ENCODE measurements around the gene IL25.

GRCh38 chr14:23324455-23324846, 48.2 kb upstream of the IL25 start:
- TF ChIP-seq EZH2 (IDR thresholded peaks at IDR 0.05; ENCODE audit: borderline replicate concordance) (no peak), CTCF (IDR thresholded peaks at IDR 0.05; ENCODE audit: poor library complexity) (no peak), EZH2phosphoT487 (IDR thresholded peaks at IDR 0.05; ENCODE audit: low read depth, severe bottlenecking, unreplicated experiment) (no peak)

Data from hepatocyte (in vitro differentiated cells).